Endothelial cell of umbilical vein (primary cell): ENCODE measurements around the gene BARD1. TPM values are rescaled to one million over a fixed set of nuclear protein-coding genes. Genes with fewer than 3 reads are reported as not detected.

Experiments used
- BruUV-seq: library from RNA; stranded (reverse); fragments of 400-500 nt; replicated peaks from 2 replicates; lab custom pipeline; 2021; lab: Mats Ljungman, UMichigan
- CTCF ChIA-PET: fragments of 300-600, 350-600 bp; sonication (Branson Sonifier 250); formaldehyde crosslinking; loops from one replicate; lab custom pipeline; 2021; ENCODE audit warnings: antibody characterized with exemption, inconsistent platforms; lab: Charles Lee
- POLR2A ChIA-PET: fragments of 300-600, 350-600 bp; sonication (Branson Sonifier 250); formaldehyde crosslinking; loops from one replicate; lab custom pipeline; 2021; ENCODE audit warnings: antibody characterized with exemption, inconsistent platforms; lab: Charles Lee
- DNase-seq: peaks from one replicate; pipeline ENCODE4 v3.0.0-alpha.2; 2011; ENCODE audit warnings: low read depth, low spot score
- FAIRE-seq: peaks from 2 replicates; lab custom pipeline; 2011; peaks lifted over from hg19 to GRCh38; lab: Jason Lieb, UNC
- H2AFZ ChIP-seq: 2 replicates; pipeline ENCODE4 v1.6.0; 2012; ENCODE audit warnings: low read depth, low read length, control low read depth, inconsistent platforms
- H3K27ac ChIP-seq: 2 replicates; pipeline ENCODE4 v1.5.1; 2011; ENCODE audit warnings: low read depth, mild to moderate bottlenecking, control low read depth, low read length, moderate library complexity; ENCODE audit not compliant: insufficient read depth
- H3K27me3 ChIP-seq, 2 experiments: 2 replicates each; pipeline versions ENCODE4 v1.6.0 to v1.6.1; 2011; ENCODE audit warnings: low read length in 2 of 2, mixed read lengths in 1 of 2; ENCODE audit not compliant: control insufficient read depth in 2 of 2, insufficient read depth in 2 of 2
- H3K36me3 ChIP-seq, 2 experiments: 2 replicates in 1 of 2; 3 replicates in 1 of 2; pipeline ENCODE4 v1.5.1; 2011; ENCODE audit warnings: low read length in 2 of 2, mild to moderate bottlenecking in 1 of 2, moderate library complexity in 1 of 2; ENCODE audit not compliant: control insufficient read depth in 2 of 2, insufficient read depth in 2 of 2; ENCODE audit errors: extremely low read depth in 1 of 2
- H3K4me1 ChIP-seq: 3 replicates; pipeline ENCODE4 v1.5.1; 2011; ENCODE audit warnings: mild to moderate bottlenecking, low read length; ENCODE audit not compliant: control insufficient read depth, insufficient read depth; ENCODE audit errors: extremely low read depth
- H3K4me2 ChIP-seq: 2 replicates; pipeline ENCODE4 v1.6.1; 2011; ENCODE audit warnings: low read length, control low read depth, mixed read lengths; ENCODE audit not compliant: insufficient read depth
- H3K4me3 ChIP-seq, 3 experiments: fragments of 200-600 bp in 1 of 3; sonication (generic), shearing (Covaris generic) in 1 of 3; replicated peaks in 1 of 3; 2 replicates each; pipeline ENCODE4 v1.5.1; 2011 to 2016; ENCODE audit warnings: control low read depth in 3 of 3, low read length in 3 of 3, mild to moderate bottlenecking in 2 of 3, inconsistent platforms in 1 of 3, low read depth in 1 of 3, moderate library complexity in 1 of 3; ENCODE audit not compliant: insufficient read depth in 1 of 3
- H3K79me2 ChIP-seq: 2 replicates; pipeline ENCODE4 v1.6.0; 2012; ENCODE audit warnings: low read length, inconsistent platforms; ENCODE audit not compliant: control insufficient read depth, insufficient read depth
- H3K9ac ChIP-seq: replicated peaks from 2 replicates; pipeline ENCODE3; 2011; ENCODE audit warnings: low read length, control low read depth; ENCODE audit not compliant: insufficient read depth; ENCODE audit errors: extremely low read depth
- H3K9me1 ChIP-seq: replicated peaks from 3 replicates; pipeline ENCODE4 v1.6.0; 2011; ENCODE audit warnings: mild to moderate bottlenecking, low read length; ENCODE audit not compliant: control insufficient read depth, insufficient read depth; ENCODE audit errors: extremely low read depth
- H3K9me3 ChIP-seq: replicated peaks from 2 replicates; pipeline ENCODE4 v1.5.1; 2012; ENCODE audit warnings: low read length, inconsistent platforms; ENCODE audit not compliant: control insufficient read depth, insufficient read depth
- H4K20me1 ChIP-seq: replicated peaks from 2 replicates; pipeline ENCODE3; 2011; ENCODE audit warnings: mild to moderate bottlenecking, low read length; ENCODE audit not compliant: control insufficient read depth, insufficient read depth; ENCODE audit errors: extremely low read depth
- EZH2 ChIP-seq: IDR thresholded peaks from 2 replicates; pipeline ENCODE4 v1.6.1; 2012; ENCODE audit warnings: borderline replicate concordance, low read depth, mild to moderate bottlenecking, moderate library complexity, low read length, inconsistent platforms; ENCODE audit not compliant: severe bottlenecking
- FOS ChIP-seq: IDR thresholded peaks from 2 replicates; pipeline ENCODE4 v1.6.1; 2011; ENCODE audit warnings: mild to moderate bottlenecking, low read length, moderate library complexity, borderline replicate concordance; ENCODE audit not compliant: insufficient read depth
- GATA2 ChIP-seq: IDR thresholded peaks from 2 replicates; pipeline ENCODE4 v1.7.0; 2011; ENCODE audit warnings: low read depth, mild to moderate bottlenecking, moderate library complexity, mixed read lengths, low read length; ENCODE audit not compliant: insufficient read length, insufficient read depth
- JUN ChIP-seq: IDR thresholded peaks from 2 replicates; pipeline ENCODE4 v1.6.1; 2011; ENCODE audit warnings: borderline replicate concordance, low read depth; ENCODE audit not compliant: insufficient read length, insufficient read depth
- MYC ChIP-seq: IDR thresholded peaks from one replicate; pipeline ENCODE4 v1.6.1; 2011; ENCODE audit warnings: mild to moderate bottlenecking, low read depth, low read length
- POLR2A ChIP-seq: IDR thresholded peaks from 2 replicates; pipeline ENCODE4 v1.6.1; 2012; ENCODE audit warnings: low read depth, mild to moderate bottlenecking, control low read depth, low read length
- POLR2AphosphoS5 ChIP-seq: IDR thresholded peaks from 2 replicates; pipeline ENCODE4 v1.6.1; 2012; ENCODE audit warnings: low read depth, mild to moderate bottlenecking, control low read depth, low read length, moderate library complexity; ENCODE audit not compliant: insufficient read depth
- dilution Hi-C: fragments of 300-500 bp; cut with MboI; formaldehyde crosslinking; loops from one replicate; pipeline ENCODE4 v1.15.0; 2019; ENCODE audit warnings: low sequenced_read_pairs; ENCODE audit not compliant: extremely low pct_ligation_motif_present
- intact Hi-C: fragments of 100-400 bp; cut with micrococcal nuclease; formaldehyde crosslinking; loops from one replicate; pipeline ENCODE4 v1.10.0; 2022
- polyA plus RNA-seq, 4 experiments: library from polyadenylated mRNA; depleted of rRNA in 3 of 4; stranded (reverse) in 3 of 4; unstranded in 1 of 4; fragments of >200 nt; gene quantifications; 2 replicates each; pipeline versions ENCODE4 v1.2.1 to v1.2.3, GENCODE V29; 2011 to 2012; ENCODE audit warnings: missing spikeins in 1 of 4
- total RNA-seq: library from RNA; stranded (reverse); gene quantifications from 2 replicates; pipeline ENCODE4 v1.2.3, GENCODE V29; 2021
- TF ChIP-seq, protein P1 (sequence below): IDR thresholded peaks from 2 replicates; pipeline ENCODE4 v1.6.1; 2011; ENCODE audit not compliant: insufficient read depth, insufficient read length
- TF ChIP-seq, protein P2 (sequence below), 2 donors: IDR thresholded peaks; 1 replicate in 1 of 2; 2 replicates in 1 of 2; pipeline ENCODE4 v1.5.1; 2011; ENCODE audit warnings: low read length in 2 of 2, mild to moderate bottlenecking in 2 of 2, moderate library complexity in 2 of 2, control low read depth in 1 of 2, inconsistent platforms in 1 of 2, low read depth in 1 of 2; ENCODE audit not compliant: insufficient read depth in 1 of 2; ENCODE audit errors: extremely low read depth in 1 of 2

The BARD1 gene
- total and polyA plus RNA-seq, 2 donors (not counting 3 experiments of a cell fraction or from before 2014, with no cell fraction given): 9.1 to 14.7 TPM

DNA sequence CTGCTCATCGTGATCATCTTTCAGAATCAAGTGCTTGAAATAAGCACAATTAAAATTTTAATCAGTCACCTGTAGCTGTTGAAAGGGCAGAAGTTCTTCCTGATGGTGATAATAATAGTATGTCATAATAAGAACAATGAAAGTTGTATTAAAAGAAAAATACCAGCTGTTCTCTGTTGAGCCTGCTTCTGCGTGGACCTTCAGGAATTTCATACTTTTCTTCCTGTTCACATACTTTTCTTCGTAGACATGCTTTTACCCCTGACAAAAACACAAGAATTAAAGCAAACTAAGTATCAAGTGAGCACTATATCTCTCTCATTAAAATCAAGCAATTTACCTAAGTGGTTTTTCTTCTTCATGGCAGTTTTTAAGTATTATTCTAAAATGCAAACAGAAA is 79.2 kb downstream of the BARD1 start:
- H3K9me1 ChIP-seq: no peaks in the 10 kb centered on the region
- no peaks in the 10 kb centered on the region for H4K20me1 ChIP-seq
- dilution Hi-C loops: no loop called here
- TF ChIP-seq, protein P1, sequence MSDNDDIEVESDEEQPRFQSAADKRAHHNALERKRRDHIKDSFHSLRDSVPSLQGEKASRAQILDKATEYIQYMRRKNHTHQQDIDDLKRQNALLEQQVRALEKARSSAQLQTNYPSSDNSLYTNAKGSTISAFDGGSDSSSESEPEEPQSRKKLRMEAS: no peak
- TF ChIP-seq MYC (no peak), POLR2AphosphoS5 (no peak), EZH2 (no peak), POLR2A (no peak), GATA2 (no peak), FOS (no peak), JUN (no peak)
- TF ChIP-seq, protein P2, sequence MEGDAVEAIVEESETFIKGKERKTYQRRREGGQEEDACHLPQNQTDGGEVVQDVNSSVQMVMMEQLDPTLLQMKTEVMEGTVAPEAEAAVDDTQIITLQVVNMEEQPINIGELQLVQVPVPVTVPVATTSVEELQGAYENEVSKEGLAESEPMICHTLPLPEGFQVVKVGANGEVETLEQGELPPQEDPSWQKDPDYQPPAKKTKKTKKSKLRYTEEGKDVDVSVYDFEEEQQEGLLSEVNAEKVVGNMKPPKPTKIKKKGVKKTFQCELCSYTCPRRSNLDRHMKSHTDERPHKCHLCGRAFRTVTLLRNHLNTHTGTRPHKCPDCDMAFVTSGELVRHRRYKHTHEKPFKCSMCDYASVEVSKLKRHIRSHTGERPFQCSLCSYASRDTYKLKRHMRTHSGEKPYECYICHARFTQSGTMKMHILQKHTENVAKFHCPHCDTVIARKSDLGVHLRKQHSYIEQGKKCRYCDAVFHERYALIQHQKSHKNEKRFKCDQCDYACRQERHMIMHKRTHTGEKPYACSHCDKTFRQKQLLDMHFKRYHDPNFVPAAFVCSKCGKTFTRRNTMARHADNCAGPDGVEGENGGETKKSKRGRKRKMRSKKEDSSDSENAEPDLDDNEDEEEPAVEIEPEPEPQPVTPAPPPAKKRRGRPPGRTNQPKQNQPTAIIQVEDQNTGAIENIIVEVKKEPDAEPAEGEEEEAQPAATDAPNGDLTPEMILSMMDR (IDR thresholded peaks at IDR 0.05; ENCODE audit: extremely low read depth in 1 of 2, insufficient read depth in 1 of 2, low read depth in 1 of 2, low read length in 2 of 2): no peak
- no TSS peak for BruUV-seq
- peaks cover 2% of the 10 kb centered on the region for H3K4me1 ChIP-seq
- DNase-seq: peak; percentile 67
- ChIA-PET CTCF (interaction anchor here (0.6 to 1.2 kb wide), 4 partner anchors 8 to 75 kb away, joined by 3 to 4 read pairs (median 3); no protein-coding TSS in a partner anchor), POLR2A (no interaction called here)
- H3K4me3 ChIP-seq: no peak overlapping the region
- no peak overlapping the region for H2AFZ ChIP-seq
- H3K27me3 ChIP-seq: no peaks in the 10 kb centered on the region
- no peak overlapping the region for H3K27ac ChIP-seq
- H3K79me2 ChIP-seq: no peaks in the 10 kb centered on the region
- no peak for FAIRE-seq
- H3K9me3 ChIP-seq: no peaks in the 10 kb centered on the region
- H3K4me2 ChIP-seq: peak overlapping the region; percentile 6
- H3K9ac ChIP-seq: no peak overlapping the region
- H3K36me3 ChIP-seq: peaks cover 0 to 3% of the 10 kb centered on the region in 2 experiments
- intact Hi-C loops: loop anchor here (5.0 kb wide), 1 partner anchor 77 kb away; the partner anchor contains the start of gene BARD1
